GM23248 (cell line): Measurements from ENCODE around the gene PFKFB2. TPM values are rescaled to one million over a fixed set of nuclear protein-coding genes. Genes with fewer than 3 reads are reported as not detected.

Source experiments
- DNase-seq: peaks from one replicate; pipeline ENCODE4 v3.0.0-alpha.2; 2015
- H2AFZ ChIP-seq: fragments of 200-600 bp; sonication (generic); 2 replicates; pipeline ENCODE4 v1.6.1; 2016; ENCODE audit warnings: antibody characterized with exemption
- H3F3A ChIP-seq: fragments of 200-600 bp; sonication (generic); 2 replicates; pipeline ENCODE4 v1.6.1; 2016; ENCODE audit warnings: mild to moderate bottlenecking, antibody characterized with exemption, mixed run types; ENCODE audit not compliant: insufficient read depth
- H3K27ac ChIP-seq: fragments of 200-600 bp; sonication (generic); 2 replicates; pipeline ENCODE4 v1.5.1; 2016; ENCODE audit warnings: mild to moderate bottlenecking
- H3K27me3 ChIP-seq: fragments of 200-600 bp; sonication (generic); replicated peaks from 2 replicates; pipeline ENCODE4 v1.6.1; 2016; ENCODE audit warnings: mild to moderate bottlenecking; ENCODE audit not compliant: insufficient read depth
- H3K36me3 ChIP-seq: fragments of 200-600 bp; sonication (generic); 2 replicates; pipeline ENCODE4 v1.6.1; 2016; ENCODE audit warnings: low read depth, mild to moderate bottlenecking
- H3K4me1 ChIP-seq: fragments of 200-600 bp; sonication (generic); 2 replicates; pipeline ENCODE4 v1.6.1; 2016; ENCODE audit warnings: mild to moderate bottlenecking; ENCODE audit not compliant: insufficient read depth
- H3K4me2 ChIP-seq: fragments of 200-600 bp; sonication (generic); one replicate; pipeline ENCODE4 v1.6.1; 2016; ENCODE audit warnings: mild to moderate bottlenecking; ENCODE audit not compliant: unreplicated experiment
- H3K4me3 ChIP-seq: fragments of 200-600 bp; sonication (generic); 2 replicates; pipeline ENCODE4 v1.5.1; 2016; ENCODE audit warnings: mild to moderate bottlenecking
- H3K79me2 ChIP-seq: fragments of 200-600 bp; sonication (generic); 2 replicates; pipeline ENCODE4 v1.6.1; 2016; ENCODE audit warnings: mild to moderate bottlenecking; ENCODE audit not compliant: insufficient read depth
- H3K9ac ChIP-seq: fragments of 200-600 bp; sonication (generic); 2 replicates; pipeline ENCODE4 v1.6.1; 2016; ENCODE audit warnings: mild to moderate bottlenecking
- H3K9me2 ChIP-seq: fragments of 200-600 bp; sonication (generic); 2 replicates; pipeline ENCODE4 v1.6.1; 2016; ENCODE audit warnings: mixed run types, mild to moderate bottlenecking, moderate library complexity; ENCODE audit not compliant: insufficient read depth
- H3K9me3 ChIP-seq: fragments of 200-600 bp; sonication (generic); one replicate; pipeline ENCODE4 v1.6.1; 2017; ENCODE audit warnings: low read depth
- H4K20me1 ChIP-seq: fragments of 200-600 bp; sonication (generic); 2 replicates; pipeline ENCODE4 v1.6.0; 2016; ENCODE audit not compliant: insufficient read depth
- EZH2 ChIP-seq: fragments of 200-600 bp; sonication (generic); IDR thresholded peaks from 2 replicates; pipeline ENCODE4 v1.6.1; 2018; ENCODE audit warnings: antibody characterized with exemption, mild to moderate bottlenecking; ENCODE audit not compliant: insufficient read depth, poor library complexity, severe bottlenecking
- EZH2phosphoT487 ChIP-seq: fragments of 200-600 bp; sonication (generic); IDR thresholded peaks from 2 replicates; pipeline ENCODE4 v1.6.1; 2018; ENCODE audit warnings: antibody characterized with exemption, moderate library complexity, mild to moderate bottlenecking, low read depth; ENCODE audit not compliant: insufficient read depth
- WGBS, 2 experiments: methylation state at CpG; one replicate each; pipeline ENCODE4 v1.1.6; 2015 to 2017; ENCODE audit warnings: low lambda C conversion rate in 2 of 2, low coverage in 1 of 2; ENCODE audit errors: missing lambda C conversion rate in 2 of 2; 5-methylcytosine and 5-hydroxymethylcytosine counted together
- in situ Hi-C: fragments of 300-500 bp; cut with MboI; formaldehyde crosslinking; loops from 2 replicates; pipeline ENCODE4 v1.15.0; 2020
- polyA plus RNA-seq: library from polyadenylated mRNA; unstranded; fragments of >200 nt; fragmentation: Nextera tagmentation; extraction: Ambion mirVana; gene quantifications from 2 replicates; pipeline ENCODE4 v1.2.1, GENCODE V29; 2016
- total RNA-seq: library from RNA; depleted of rRNA; stranded (reverse); fragments of >200 nt; shearing (Covaris generic); gene quantifications from 2 replicates; pipeline ENCODE4 v1.2.3, GENCODE V29; 2014

The PFKFB2 gene
- total and polyA plus RNA-seq, 2 experiments from 2014 or later = 1.6 to 4.2 TPM

- in situ Hi-C loops = no loop called here
Observed at GRCh38 chr1:207103892-207104373, 50.9 kb downstream of the PFKFB2 start, which contains the start of gene C4BPA. C4BPA (plus strand) TSS chr1:207104233; CDS start chr1:207113026, 8,793 bp downstream.

GRCh38 chr1:207109004-207109403 is 55.9 kb downstream of the PFKFB2 start:
- no peak overlapping the region for H3K27ac ChIP-seq
- TF ChIP-seq EZH2 (no peak), EZH2phosphoT487 (no peak)
- WGBS, 2 experiments = 61 to 69% methylated on average over 3 of the region's 3 CpGs
- H3K4me3 ChIP-seq = no peak overlapping the region
- H3K4me2 ChIP-seq = no peak overlapping the region
- H3K9me3 ChIP-seq = no peaks in the 10 kb centered on the region
- no peaks in the 10 kb centered on the region for H3K79me2 ChIP-seq
- H3F3A ChIP-seq = no peaks in the 10 kb centered on the region
- no peaks in the 10 kb centered on the region for H4K20me1 ChIP-seq
- no peak overlapping the region for H2AFZ ChIP-seq
- H3K27me3 ChIP-seq = no peaks in the 10 kb centered on the region; the same call in none of the 2 replicates
- H3K36me3 ChIP-seq = no peaks in the 10 kb centered on the region
- in situ Hi-C loops = no loop called here
- no peaks in the 10 kb centered on the region for H3K9me2 ChIP-seq
- H3K4me1 ChIP-seq = no peaks in the 10 kb centered on the region
- no peak overlapping the region for H3K9ac ChIP-seq
- no peak for DNase-seq

More at GRCh38 chr1:207103892-207104373, 50.9 kb downstream of the PFKFB2 start, which contains the start of gene C4BPA:
- Histone ChIP-seq H3K9me2 (no peaks in the 10 kb centered on the region), H3K9me3 (no peaks in the 10 kb centered on the region), H3K27me3 (peaks cover 8% of the 10 kb centered on the region), H3F3A (no peaks in the 10 kb centered on the region), H2AFZ (no peak within 1 kb of the TSS), H3K27ac (no peak within 1 kb of the TSS), H3K4me3 (no peak within 1 kb of the TSS), H3K36me3 (no peaks in the 10 kb centered on the region), H3K4me1 (no peaks in the 10 kb centered on the region), H3K9ac (no peak within 1 kb of the TSS), H3K4me2 (no peak within 1 kb of the TSS), H4K20me1 (no peaks in the 10 kb centered on the region), H3K79me2 (no peaks in the 10 kb centered on the region)
- no peak for DNase-seq
- 64 to 66% methylated on average over 7 of the region's 7 CpGs for WGBS, 2 experiments
- TF ChIP-seq EZH2phosphoT487 (no peak), EZH2 (no peak)

- no peaks in the 10 kb centered on the region for H4K20me1 ChIP-seq
- 39 to 43% methylated on average over 2 of the region's 2 CpGs for WGBS, 2 experiments
- no peak overlapping the region for H3K27ac ChIP-seq
- no peak for DNase-seq
- no peak for TF ChIP-seq EZH2
- no peak for TF ChIP-seq EZH2phosphoT487
- no peaks in the 10 kb centered on the region for H3K79me2 ChIP-seq
- H3K4me3 ChIP-seq = no peak overlapping the region
- no peaks in the 10 kb centered on the region for H3K9me2 ChIP-seq
- no peaks in the 10 kb centered on the region; the same call in none of the 2 replicates for H3K27me3 ChIP-seq
- no peaks in the 10 kb centered on the region for H3K36me3 ChIP-seq
- in situ Hi-C loops = no loop called here
- H3K4me2 ChIP-seq = no peak overlapping the region
- H3K9ac ChIP-seq = no peak overlapping the region
- H3F3A ChIP-seq = no peaks in the 10 kb centered on the region
- no peaks in the 10 kb centered on the region for H3K4me1 ChIP-seq
- no peak overlapping the region for H2AFZ ChIP-seq
- no peaks in the 10 kb centered on the region for H3K9me3 ChIP-seq
Observed at GRCh38 chr1:207112616-207113296, 59.7 kb downstream of the PFKFB2 start.

- Histone ChIP-seq H3K79me2 (no peaks in the 10 kb centered on the region), H3K9me3 (no peaks in the 10 kb centered on the region), H4K20me1 (no peaks in the 10 kb centered on the region), H3K9ac (no peak overlapping the region), H3K27me3 (no peaks in the 10 kb centered on the region; the same call in none of the 2 replicates), H3K4me1 (no peaks in the 10 kb centered on the region), H2AFZ (no peak overlapping the region), H3F3A (no peaks in the 10 kb centered on the region), H3K4me2 (no peak overlapping the region), H3K4me3 (no peak overlapping the region), H3K27ac (no peak overlapping the region), H3K36me3 (no peaks in the 10 kb centered on the region), H3K9me2 (no peaks in the 10 kb centered on the region)
- TF ChIP-seq EZH2phosphoT487 (no peak), EZH2 (no peak)
- DNase-seq = no peak
- in situ Hi-C loops = no loop called here
- WGBS, 2 experiments = 50 to 52% methylated on average over 5 of the region's 5 CpGs
Observed at GRCh38 chr1:207115269-207115668, 62.2 kb downstream of the PFKFB2 start.
